ENCODE results near the gene ADAMTS15.
A peak's percentile ranks its signal among the peaks of the same experiment; 100 is the strongest.

The ADAMTS15 gene

DNA sequence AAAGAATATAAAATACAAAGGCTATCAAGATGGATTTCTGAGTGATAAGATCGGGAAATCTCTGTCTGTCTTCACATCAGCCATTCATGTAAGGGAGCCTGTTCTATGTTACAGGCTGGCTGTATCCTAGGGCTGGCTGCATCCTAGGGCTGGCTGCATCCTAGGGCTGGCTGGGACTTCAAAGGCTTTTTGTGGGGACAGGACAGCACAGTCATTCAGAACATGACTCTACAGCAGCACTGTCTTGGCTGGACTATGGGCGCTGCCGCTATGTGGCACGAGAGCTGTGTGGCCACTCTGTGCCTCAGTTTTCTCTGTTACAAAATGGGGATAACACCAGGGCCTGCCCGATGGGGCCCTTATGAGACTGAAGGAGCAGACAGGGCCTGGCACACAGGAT is 30.2 kb upstream of the ADAMTS15 start:
- no peak for DNase-seq

DNA sequence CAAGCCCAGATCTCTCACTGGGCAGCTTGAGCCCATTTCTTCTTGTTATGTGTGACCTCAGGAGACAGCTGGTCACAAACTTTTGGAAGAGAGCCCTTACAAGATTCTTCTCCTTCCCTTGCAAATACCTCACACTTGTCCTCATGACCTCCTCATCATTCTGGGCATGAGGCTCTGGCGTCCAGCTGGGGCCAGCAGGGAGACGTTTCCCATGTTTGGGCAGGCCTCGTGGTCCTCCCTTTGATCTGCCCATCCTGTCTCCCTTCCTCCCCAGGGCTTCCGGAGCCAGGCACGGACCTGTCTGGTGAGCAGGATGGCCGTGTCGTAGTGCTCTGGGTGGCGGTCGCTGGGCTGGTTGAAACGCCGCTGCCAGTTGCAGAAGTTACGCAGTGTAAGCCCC is 29.7 kb upstream of the ADAMTS15 start:
- DNase-seq, result no peak

DNA sequence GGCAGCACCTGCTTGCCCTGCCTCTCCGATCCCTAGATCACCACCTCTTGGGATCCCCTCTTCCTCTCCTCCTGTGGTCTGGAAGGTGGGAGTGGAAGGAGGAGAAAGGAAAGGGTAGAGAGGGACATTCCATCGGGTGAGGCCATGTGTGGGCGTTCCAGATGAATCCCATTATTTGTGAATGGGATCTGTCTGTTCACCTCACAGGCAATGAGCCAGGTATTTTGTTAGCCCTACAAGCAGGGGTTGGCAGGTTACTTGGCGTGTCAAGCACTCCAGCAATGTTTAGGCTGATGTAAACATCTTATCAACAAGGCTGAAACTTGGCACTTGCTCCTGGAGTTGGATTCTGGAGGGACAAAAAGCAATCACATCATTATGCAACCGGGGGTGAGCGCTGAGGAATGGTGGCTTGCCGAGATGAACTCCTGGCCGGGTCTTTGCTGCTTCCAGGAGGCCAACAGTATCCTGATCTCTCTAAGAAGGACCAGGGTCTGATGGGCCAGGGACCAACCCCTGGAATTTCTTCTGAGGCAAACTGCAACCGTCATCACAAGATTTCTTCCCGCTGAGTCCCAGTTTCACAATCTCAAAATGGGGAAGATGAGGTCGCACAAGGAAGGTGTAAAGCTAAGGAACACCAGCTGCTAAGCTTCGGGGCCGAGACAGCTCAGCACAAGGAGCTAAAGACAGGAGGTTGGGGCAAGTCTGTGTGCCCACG is 27.8 kb upstream of the ADAMTS15 start:
- DNase-seq, result peak; percentile 46

DNA sequence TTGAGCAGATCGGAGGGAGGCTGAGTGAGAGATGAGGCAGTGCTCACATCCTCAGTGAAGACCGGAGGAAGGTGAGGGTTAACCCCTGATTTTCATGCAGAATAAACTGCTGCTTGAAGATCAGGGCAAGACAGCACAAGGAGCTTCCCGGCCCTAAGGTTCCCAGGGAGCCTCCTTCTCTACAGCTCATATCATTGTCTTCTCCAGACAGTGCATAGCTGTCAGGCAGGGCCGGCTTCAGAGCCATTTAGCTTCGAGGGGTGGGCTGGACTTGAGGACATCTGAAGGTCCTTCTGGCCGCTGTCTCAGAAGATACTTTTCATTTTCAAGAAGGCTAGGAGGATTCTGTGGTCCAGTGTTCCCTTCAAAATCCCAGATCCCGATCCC is 27.3 kb upstream of the ADAMTS15 start:
- DNase-seq, result no peak

DNA sequence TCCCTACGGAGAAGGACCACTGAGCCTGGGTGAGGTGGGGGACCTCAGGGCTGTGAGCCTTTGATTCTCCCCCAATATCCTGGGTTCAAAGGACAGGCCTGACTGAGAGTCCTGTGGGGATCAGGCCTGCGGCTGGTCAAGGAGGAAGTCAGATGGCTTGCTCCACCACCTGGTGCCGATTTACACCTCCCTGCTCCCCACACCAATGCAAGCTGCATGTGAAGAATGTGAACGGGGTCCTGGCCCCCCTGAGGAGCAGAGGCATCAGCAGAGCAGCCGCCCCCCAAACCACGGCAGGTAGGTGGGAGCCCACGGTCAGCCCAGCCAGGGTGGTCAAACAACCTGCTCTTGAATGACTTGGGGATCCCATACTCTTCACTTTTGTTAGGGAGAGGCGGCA is 26.7 kb upstream of the ADAMTS15 start:
- no peak for DNase-seq

DNA sequence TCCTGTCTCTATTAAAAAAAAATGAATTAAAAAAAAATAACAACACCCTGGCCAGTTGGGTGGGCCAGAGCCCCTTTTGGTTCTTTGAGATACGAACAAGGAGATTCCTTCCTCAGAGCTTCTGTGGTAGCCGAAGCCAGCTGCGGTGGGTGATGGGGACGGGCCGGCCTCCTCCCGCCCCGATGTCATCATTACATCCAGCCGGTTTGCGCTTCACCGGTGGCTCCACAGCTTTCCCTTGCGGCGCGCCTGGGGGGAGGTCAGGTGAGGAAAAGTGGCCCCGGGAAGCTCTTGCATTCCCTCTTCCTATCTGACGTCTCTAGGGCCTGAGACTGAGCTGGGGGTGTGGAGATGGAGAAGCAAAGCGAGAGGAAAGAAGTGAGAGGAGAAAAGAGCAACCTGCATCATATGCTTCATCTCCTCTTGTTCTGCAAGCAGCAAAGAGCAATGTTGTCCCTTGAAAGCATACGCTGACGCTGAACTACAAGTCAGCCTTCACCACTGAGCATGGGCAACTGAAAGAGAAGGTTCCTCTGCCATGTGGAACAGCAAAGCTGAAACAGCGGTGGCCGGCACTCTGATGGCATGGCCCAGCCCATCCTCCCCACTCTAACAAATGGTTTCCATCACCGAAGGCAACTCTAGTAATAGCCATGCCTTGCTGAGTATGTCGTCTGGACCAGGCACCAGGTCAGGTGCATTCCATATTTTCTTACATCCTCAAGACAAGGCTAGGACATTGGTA is 26.0 kb upstream of the ADAMTS15 start:
- DNase-seq, result no peak

DNA sequence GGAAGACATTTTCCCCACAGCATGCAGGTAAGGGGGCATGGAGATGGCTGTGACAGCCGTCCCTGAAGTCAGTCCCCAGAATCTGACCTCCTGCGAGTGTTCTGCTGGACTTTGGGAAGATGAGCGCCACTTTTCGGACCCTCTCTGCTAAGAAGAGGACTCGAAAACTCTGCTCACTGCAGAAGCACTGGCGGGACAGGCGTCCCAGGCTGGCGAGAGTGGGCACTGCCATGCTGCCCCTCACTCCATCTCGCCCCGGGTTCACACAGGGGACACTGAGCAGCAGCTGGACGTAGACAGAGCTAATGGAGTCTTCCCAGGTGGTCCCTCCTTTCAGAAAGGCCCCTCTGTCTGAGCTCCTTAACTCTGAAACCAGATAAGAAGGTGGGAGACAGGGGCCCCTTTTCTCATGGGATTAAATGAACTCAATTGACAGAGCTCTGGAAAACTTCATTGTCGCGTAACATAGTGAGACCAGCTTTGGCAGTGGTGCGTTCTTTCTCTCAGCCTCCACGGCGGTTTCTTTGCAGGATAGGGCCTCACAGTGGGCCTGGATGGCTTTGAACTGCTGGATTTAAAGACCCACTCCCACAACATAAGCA is 24.8 kb upstream of the ADAMTS15 start:
- no peak for DNase-seq

DNA sequence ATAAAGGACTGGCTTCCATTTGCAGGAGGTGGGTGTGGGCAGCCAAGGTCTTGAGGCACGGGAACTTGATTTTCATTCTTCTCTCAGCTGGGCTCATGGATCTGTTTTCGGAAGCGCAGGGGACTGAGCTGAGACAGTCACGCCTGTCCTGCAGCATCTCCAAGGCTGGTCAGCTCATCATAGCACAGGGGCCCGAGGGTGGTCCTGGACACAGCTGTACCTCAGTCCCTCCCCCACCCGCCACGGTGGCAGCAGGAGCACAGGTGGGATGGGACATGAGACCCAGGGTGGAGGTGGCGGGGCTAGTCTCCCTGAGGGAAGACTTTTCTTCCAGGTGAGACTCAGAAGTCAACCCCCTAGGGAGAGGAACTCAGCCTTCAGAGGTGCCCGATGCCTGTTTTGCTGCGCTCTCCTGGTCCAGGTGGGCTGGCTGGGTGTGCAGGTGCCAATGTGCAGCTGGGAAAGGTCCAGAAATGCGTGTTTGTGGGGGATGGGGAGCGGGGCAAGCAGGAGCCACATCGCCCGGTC is 23.8 kb upstream of the ADAMTS15 start:
- DNase-seq, result no peak

DNA sequence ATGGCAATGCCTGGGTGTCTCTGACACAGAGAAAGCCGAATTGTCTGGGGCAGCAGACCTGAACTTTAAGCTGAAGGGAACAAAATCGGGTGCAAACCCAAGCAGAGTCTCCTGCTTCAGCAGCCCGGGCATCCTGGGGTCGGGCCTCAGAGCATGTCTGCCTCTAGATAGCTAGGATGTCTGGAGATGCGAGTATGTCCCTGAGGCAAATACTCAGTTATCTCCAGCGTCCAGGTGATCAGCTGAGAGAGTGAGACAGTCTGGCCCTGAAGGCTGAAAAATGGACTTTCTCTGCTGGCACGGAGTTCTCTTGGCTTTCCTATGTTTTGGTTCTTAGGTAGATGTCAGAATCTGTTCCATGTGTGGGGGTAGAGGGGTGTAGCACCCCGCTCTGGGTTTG is 23.3 kb upstream of the ADAMTS15 start:
- no peak for DNase-seq

DNA sequence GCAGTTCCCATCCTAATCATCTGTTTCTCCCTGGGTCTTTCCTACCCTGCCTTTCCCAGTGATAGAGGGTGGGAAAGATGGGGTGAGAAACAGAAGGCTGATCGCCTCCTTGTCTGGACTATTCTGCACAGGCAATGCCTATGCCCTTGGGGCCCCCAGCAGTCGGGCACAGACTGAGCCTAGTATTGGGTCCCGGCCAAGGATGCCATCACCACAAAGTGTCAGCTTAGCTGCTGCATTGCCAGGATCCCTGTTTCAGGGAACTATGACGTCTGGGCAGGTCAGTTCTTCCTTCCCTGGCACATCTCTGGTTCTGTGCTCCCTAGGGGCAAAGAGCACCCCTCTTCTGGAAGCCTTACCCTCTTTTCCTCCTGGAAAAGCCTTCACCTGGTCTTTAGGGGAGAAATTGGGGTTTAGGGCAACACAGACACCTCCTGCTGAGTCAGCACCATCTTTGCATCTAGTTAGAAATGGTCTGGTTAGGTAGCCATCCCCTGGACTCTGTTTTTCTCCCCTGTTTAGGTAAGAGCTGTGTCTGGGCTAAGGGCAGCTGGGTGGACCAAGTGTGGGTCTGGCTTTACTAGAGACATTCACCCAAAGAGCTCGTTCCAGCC is 22.1 kb upstream of the ADAMTS15 start:
- no peak for DNase-seq

DNA sequence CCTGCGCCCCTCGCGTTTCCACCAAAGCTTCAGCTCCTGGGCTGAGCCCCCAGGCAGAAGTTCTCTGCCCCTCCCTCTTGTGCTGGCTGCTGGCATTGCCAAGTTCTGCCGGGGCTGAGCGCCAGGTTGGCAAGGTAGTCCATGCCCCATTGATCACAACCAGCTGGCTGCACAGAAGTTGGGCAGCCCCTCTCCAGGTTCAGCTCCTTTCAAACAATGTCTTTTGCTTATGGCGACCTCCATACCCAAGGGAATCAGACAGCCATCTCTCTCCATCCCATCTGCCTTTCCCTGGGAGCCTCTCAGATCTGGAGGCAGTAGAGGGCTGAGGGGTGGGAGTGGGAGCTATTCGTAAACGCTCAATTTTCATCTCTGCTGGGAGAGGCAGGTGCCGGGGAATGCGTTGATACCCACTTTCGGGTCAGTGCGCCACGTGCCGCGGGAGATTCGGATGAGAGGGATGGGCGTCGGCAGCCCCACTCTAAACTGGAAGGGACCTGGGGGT is 21.6 kb upstream of the ADAMTS15 start:
- DNase-seq, result no peak

DNA sequence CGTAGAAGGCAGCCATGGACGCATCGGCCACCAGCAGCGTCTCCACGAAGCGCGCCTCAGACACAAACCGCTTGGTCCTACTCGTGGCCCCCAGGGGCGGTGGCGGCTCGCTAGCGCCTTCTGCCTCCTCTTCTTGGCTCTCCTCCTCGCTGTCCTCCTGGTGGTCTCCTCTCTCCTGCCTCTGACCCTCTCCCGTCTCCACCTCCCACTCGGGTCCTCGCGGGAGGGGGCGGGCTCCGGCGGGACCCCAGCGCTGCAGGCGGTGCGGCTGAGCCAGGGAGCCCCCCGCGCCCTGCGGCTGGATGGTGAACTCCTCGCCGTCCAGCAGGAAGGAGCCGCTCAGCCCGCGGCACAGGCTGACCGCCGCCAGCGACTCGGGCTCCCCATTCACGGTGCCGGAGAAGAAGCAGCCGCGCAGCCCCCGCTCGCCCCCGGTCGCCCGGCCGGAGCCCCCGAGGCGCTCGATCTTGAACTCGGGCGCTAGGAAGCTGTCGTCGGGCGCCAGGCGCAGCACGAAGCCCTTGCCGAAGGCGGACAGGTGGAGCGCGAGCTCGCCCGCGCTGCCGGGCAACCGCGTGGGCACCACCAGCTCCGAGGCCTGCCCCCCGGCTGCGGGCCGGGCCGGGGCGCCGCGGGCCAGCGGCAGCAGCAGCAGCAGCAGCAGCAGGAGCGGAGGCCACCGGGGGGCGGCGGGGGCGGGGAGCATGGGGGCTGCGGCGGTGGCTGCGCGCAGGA is 20.7 kb upstream of the ADAMTS15 start:
- no peak for DNase-seq

DNA sequence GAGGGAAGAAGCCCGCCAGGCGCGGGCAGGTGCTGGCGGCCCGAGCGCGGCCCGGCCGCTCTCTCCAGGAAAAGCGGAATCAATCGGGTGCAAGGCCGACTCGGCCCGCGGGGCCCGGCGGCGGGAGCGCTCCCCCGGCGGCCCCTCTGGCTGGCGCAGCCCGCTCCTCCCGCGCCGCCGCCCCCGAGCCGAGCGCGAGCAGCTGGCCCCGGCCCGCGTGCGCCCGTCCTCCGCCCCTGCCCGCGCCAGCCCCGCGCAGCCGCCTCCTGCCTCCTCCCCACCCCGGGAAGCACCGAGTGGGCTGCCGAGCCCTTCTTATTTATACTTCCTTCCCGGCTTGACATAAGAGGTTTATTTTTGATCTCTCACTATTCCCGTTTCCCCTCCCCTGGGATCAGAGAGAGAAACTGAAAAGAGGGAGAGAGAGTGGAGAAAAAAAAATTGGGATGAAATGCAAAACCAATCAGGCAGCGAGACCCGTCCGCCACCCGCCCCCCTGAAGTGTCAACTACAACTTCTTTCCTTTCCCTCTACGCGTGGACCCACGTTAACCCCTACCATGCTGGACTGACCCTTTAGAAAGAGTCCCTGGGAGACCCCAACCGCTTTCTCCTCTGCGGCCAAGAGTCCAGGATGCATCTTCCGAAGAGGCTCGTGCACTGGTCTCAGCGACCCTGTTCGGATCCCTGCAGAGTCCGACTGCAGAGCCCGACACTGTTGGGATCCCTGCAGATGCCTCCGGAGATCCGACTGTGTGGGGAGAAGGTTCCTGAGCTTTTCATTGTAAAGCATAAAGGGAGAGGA is 19.9 kb upstream of the ADAMTS15 start, which contains the start of gene ADAMTS8:
ADAMTS8 (minus strand) TSS at position 294 of the 804 bp plus-strand sequence. CDS start 323 bp downstream, outside the sequence.
- no peak for DNase-seq

DNA sequence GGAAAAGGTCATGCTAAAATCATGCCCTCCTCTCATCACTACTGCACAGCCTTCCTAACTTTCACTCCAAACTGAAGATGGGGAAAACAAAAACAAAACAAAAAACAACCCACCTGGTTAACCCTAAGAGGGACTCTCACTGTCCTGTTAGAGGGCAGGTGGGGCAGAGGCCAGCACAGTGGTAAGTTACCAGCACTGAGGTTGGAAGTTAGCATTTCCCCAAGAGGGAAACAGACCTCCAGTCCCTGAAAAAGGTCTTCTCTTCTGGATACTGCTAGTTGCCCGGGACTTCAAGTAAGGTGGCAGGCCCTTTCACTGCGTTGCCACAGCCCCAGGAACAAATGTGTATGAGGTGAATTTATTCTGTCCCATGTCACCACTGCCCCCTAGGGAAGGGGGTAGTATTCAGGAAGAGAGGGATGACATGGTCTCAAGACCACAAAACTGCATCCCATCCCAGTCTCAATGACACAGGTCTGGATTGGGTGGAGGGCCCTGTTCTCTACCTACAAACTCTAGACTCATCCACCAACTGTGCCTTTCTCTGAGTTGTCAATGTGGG is 19.2 kb upstream of the ADAMTS15 start:
- no peak for DNase-seq

DNA sequence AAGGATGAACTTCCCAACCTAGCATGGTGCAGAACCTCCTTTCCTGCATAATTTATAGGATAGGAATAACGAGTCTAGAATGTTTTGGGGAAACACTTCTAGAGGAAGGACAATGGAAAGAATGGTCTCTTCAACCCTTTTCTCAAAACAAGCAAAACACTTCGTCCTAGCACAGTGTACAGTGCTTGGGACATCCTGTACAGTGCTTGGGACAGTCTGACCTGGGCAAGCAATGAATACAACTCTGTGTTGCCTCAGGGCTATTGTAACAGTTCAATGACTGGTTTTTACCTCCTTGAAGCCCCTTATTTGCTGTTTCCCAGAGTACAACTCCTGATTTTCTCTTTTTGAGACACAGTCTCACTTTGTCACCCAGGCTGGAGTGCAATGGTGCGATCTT is 18.5 kb upstream of the ADAMTS15 start:
- DNase-seq, result no peak

DNA sequence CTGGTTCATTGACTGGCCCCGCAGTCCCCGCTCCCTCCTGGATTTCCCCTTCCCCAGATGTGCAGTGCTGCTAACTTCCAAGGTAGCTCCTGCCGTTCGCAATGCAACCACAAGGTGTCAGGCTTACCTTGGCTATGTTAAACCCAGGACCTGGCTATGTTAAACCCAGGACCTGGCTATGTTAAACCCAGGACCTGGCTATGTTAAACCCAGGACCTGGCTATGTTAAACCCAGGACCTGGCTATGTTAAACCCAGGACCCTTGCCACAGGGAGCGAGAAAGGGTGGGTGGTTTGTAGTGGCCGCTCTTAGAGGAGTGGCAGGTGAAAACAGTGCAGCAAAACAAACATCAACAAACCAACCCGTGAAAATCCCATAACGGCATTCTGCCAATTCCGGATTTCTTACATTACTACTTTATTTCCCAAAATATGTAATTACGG is 17.1 kb upstream of the ADAMTS15 start:
- peak; percentile 56 for DNase-seq

DNA sequence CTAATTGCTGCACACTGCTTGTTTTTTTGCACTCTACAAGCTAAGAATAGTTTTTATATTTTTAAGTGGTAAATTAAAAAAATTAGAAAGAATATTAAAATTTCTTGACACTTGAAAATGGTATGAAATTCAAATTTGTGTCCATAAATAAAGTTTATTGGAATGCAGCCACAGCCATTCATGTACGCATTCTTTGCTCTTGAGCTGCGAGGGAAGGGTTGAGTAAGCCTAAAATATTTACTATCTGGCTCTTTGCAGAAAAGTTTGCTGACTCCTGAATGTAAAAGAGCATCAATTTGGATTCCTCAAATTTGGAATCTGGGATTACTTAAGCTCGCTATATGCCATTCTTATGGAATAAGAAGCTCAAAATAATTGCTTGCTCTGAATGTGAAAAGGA is 16.6 kb upstream of the ADAMTS15 start:
- no peak for DNase-seq

DNA sequence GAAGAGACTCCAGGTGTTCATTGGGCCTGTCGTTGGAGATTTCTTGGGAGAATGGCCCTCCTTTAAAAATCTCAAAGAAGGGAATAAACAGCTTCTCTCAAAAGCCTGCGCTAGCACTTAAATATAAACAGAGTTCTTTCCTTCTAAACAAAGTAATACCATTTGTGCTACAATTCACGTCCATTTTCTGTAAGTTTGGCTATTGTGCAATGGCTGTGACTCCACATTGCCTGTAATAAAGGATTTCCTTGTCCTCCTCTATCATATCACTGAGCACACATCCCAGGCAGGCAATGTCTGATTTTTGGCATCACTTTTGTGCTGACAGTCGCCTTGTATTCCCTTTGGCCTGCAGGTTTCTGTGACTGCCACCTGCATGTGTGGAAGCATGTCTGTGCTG is 15.1 kb upstream of the ADAMTS15 start:
- no peak for DNase-seq

DNA sequence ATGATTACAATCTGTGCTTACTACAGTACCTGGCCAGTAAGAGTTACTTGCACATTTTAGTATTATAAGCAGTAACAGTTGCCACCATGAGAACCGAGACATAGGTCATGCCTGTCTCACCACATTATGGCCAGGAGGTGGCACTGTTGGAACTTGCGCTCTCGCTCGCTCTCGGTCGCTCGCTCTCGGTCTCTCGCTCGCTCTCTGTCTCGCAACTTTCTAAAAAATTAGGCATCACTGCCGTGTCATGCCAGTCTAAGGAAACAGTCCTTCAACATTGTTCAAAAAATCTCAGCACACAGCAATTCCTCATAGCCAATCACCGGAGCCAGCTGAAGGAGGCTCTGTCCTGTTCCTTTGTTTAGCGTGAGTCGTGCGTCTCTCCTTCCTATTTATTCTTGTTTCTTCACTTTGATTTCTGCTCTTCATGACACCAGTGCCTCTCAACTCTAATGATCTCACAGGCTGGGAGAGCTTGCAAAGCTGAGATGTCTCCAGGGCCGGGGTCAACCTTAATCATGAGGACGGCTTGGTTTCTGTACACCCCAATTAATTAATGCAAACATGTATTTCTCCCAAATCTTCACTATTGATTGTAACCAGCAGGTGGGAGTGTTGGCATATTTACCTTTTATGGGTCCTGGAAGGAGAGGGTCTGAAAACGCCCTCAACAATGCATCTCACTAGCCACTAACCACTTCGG is 13.8 kb upstream of the ADAMTS15 start:
- DNase-seq, result peak; percentile 75

DNA sequence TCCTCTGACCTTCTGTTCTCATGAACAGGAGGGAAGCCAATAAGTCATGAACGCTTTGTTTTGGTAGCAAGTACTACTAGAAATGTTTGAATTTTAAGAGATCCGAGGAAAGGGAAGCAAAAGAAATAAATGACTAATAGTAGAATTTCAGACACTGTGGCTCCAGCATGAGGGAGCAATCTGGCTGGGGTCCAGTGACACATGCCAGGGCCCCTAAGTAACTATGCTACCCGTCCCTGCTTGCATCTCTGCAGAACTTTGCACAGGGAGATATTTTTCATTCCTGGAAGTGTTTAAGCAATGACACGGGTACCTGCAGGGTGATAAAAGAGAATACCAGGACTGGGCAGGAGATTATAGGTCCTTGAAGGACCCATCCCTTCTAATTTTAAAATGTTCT is 12.8 kb upstream of the ADAMTS15 start:
- no peak for DNase-seq

DNA sequence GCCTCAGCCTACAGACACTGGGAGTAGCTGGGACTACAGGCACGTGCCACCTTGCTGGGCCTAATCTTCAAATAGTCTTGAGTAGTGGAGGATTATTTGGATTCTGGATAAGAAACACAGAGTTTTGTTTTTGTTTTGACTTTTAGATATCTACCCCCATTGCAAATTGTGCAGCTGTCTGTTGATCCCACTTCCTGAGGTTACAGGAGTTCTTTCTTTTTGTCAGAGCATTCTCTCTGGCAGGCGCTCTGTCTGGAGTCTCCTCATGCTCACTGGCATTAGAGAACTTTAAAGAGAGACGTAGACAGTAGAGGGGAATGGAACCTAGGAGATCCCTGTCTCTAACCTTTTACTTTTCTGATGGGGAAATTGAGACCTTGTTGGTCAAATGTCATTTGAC is 12.3 kb upstream of the ADAMTS15 start:
- DNase-seq, result no peak

All from inflammatory macrophage treated with lipopolysaccharide for 4 hours (primary cell).